Aorta (tissue), 4 donors: ENCODE measurements around the gene CSF3. TPM values are rescaled to one million over a fixed set of nuclear protein-coding genes. Genes with fewer than 3 reads are reported as not detected.

ENCODE experiments used
- microRNA-seq, 2 donors: library from miRNA; unstranded; fragments of <30 nt; microRNA quantifications; one replicate each; pipeline ENCODE4 v1.2.0, GENCODE V29; 2020
- polyA plus RNA-seq, 2 donors: library from polyadenylated mRNA; stranded (reverse); fragments of 200-250 nt; gene quantifications; one replicate each; pipeline ENCODE4 v1.2.3, GENCODE V29; 2013
- total RNA-seq, 2 donors: library from RNA; stranded (reverse); fragmentation: NEBNext Ultra II Directional; extraction: Animal tissue kit (Norgen Biotek cat#: 25700); gene quantifications; one replicate each; pipeline ENCODE4 v1.2.1, GENCODE V29; 2021
- donor health status: healthy with polysubstance abuse.
- donor health status: Bipolar disorder and iron deficiency.
- donor health status: DM: no; HTN: no; CAD: no.
- donor health status: DM: yes; HTN: yes; CAD: no.

CSF3 gene
- total and polyA plus RNA-seq, 4 donors = 0.39 to 5.4 (median 2.7) TPM; not detected in 1

Small RNAs within 50 kb of the gene (microRNA-seq; reads per million reads assigned to microRNA genes)
- gene MIR6884 = 0 to 1.2 reads per million in 2 donors

Other genes starting within 250 kb of the CSF3 start
- 1 to 10 TPM; 1.7 to 2.8 TPM for gene IKZF3, start 151.1 kb upstream of the CSF3 start, total RNA-seq
- under 1 TPM; 0.03 to 0.75 TPM for gene IKZF3, start 151.1 kb upstream of the CSF3 start, polyA plus RNA-seq
- not detected for gene ZPBP2, start 147.2 kb upstream of the CSF3 start, total RNA-seq
- not detected for gene ZPBP2, start 147.2 kb upstream of the CSF3 start, polyA plus RNA-seq
- gene GSDMB, start 96.8 kb upstream of the CSF3 start, total RNA-seq = 10 to 100 TPM in 1 of 2 donors, 1 to 10 TPM in 1; 9.7 to 14.5 TPM
- gene GSDMB, start 96.8 kb upstream of the CSF3 start, polyA plus RNA-seq = 10 to 100 TPM; 16.7 to 30.1 TPM
- gene ORMDL3, start 87.8 kb upstream of the CSF3 start, total RNA-seq = 10 to 100 TPM; 44.2 to 45.0 TPM
- gene ORMDL3, start 87.8 kb upstream of the CSF3 start, polyA plus RNA-seq = 10 to 100 TPM; 50.4 to 74.0 TPM
- gene LRRC3C, start 87.7 kb upstream of the CSF3 start, total RNA-seq = not detected
- gene LRRC3C, start 87.7 kb upstream of the CSF3 start, polyA plus RNA-seq = not detected
- gene GSDMA, start 52.4 kb upstream of the CSF3 start, total RNA-seq = 1 to 10 TPM; 1.2 to 6.2 TPM
- under 1 TPM in 1 of 2 donors, not detected in 1; 0.28 TPM for gene GSDMA, start 52.4 kb upstream of the CSF3 start, polyA plus RNA-seq
- 10 to 100 TPM; 60.5 to 60.9 TPM for gene PSMD3, start 34.6 kb upstream of the CSF3 start, total RNA-seq
- 10 to 100 TPM; 27.0 to 59.3 TPM for gene PSMD3, start 34.6 kb upstream of the CSF3 start, polyA plus RNA-seq
- 10 to 100 TPM; 60.8 to 70.9 TPM for gene MED24, start 39.0 kb downstream of the CSF3 start, total RNA-seq
- gene MED24, start 39.0 kb downstream of the CSF3 start, polyA plus RNA-seq = 10 to 100 TPM; 20.7 to 66.5 TPM
- gene THRA, start 47.5 kb downstream of the CSF3 start, total RNA-seq = 10 to 100 TPM; 53.7 to 62.3 TPM
- gene THRA, start 47.5 kb downstream of the CSF3 start, polyA plus RNA-seq = 10 to 100 TPM; 38.9 to 52.1 TPM
- gene NR1D1, start 85.1 kb downstream of the CSF3 start, total RNA-seq = 10 to 100 TPM; 18.4 to 53.6 TPM
- 10 to 100 TPM in 1 of 2 donors, 1 to 10 TPM in 1; 8.6 to 28.5 TPM for gene NR1D1, start 85.1 kb downstream of the CSF3 start, polyA plus RNA-seq
- 100 to 1,000 TPM in 1 of 2 donors, 10 to 100 TPM in 1; 81.0 to 100 TPM for gene MSL1, start 106.5 kb downstream of the CSF3 start, total RNA-seq
- 100 to 1,000 TPM in 1 of 2 donors, 10 to 100 TPM in 1; 21.2 to 171 TPM for gene MSL1, start 106.5 kb downstream of the CSF3 start, polyA plus RNA-seq
- 100 to 1,000 TPM; 115 to 116 TPM for gene CASC3, start 125.1 kb downstream of the CSF3 start, total RNA-seq
- 10 to 100 TPM; 68.3 to 94.7 TPM for gene CASC3, start 125.1 kb downstream of the CSF3 start, polyA plus RNA-seq
- 10 to 100 TPM; 13.9 to 16.6 TPM for gene RAPGEFL1, start 162.0 kb downstream of the CSF3 start, total RNA-seq
- 1 to 10 TPM; 6.4 to 8.5 TPM for gene RAPGEFL1, start 162.0 kb downstream of the CSF3 start, polyA plus RNA-seq
- gene WIPF2, start 203.9 kb downstream of the CSF3 start, total RNA-seq = 10 to 100 TPM; 26.2 to 28.6 TPM
- gene WIPF2, start 203.9 kb downstream of the CSF3 start, polyA plus RNA-seq = 10 to 100 TPM in 1 of 2 donors, 1 to 10 TPM in 1; 6.3 to 10.5 TPM